Adrenal gland (tissue), 12 donors: ENCODE measurements around the gene PCSK1N. TPM values are rescaled to one million over a fixed set of nuclear protein-coding genes. Genes with fewer than 3 reads are reported as not detected.

ENCODE experiments used
- DNase-seq, 7 donors: peaks; one replicate each; pipeline ENCODE4 v3.0.0-alpha.2; 2019 to 2020
- H3K27ac ChIP-seq, 5 donors: fragments of 200-600 bp; sonication (generic) in 4 of 5; 1 replicate in 3 of 5; 2 replicates in 2 of 5; pipeline versions ENCODE4 v1.5.1 to v1.8.0; 2016 to 2020; ENCODE audit warnings: mild to moderate bottlenecking in 1 of 5
- H3K27me3 ChIP-seq: fragments of 200-600 bp; 2 replicates; pipeline ENCODE4 v1.8.0; 2021
- H3K36me3 ChIP-seq, 2 donors: fragments of 200-600 bp; replicated peaks in 1 of 2; 1 replicate in 1 of 2; 2 replicates in 1 of 2; pipeline versions ENCODE4 v1.5.1 to v1.8.0; 2018 to 2022
- H3K4me1 ChIP-seq, 2 donors: fragments of 200-600 bp; replicated peaks in 1 of 2; 1 replicate in 1 of 2; 2 replicates in 1 of 2; pipeline versions ENCODE4 v1.5.1 to v1.8.0; 2018 to 2021
- H3K4me3 ChIP-seq, 4 donors: fragments of 200-600 bp; sonication (generic) in 3 of 4; one replicate each; pipeline ENCODE4 v1.5.1; 2016 to 2018
- H3K9me3 ChIP-seq, 3 donors: fragments of 200-600 bp; sonication (generic) in 1 of 3; replicated peaks in 1 of 3; 1 replicate in 2 of 3; 2 replicates in 1 of 3; pipeline versions ENCODE4 v1.5.1 to v1.8.0; 2016 to 2021
- POLR2A ChIP-seq, 2 donors: fragments of 450-650 bp; IDR thresholded peaks; one replicate each; pipeline ENCODE4 v1.6.1; 2017; ENCODE audit warnings: antibody characterized with exemption in 2 of 2, mild to moderate bottlenecking in 2 of 2, moderate library complexity in 1 of 2
- WGBS, 4 donors: extraction: QIAGEN DNeasy Blood & Tissue Kit in 2 of 4; methylation state at CpG; one replicate each; pipeline versions ENCODE4 v1.1.5 to v1.1.7; 2013 to 2017; 5-methylcytosine and 5-hydroxymethylcytosine counted together
- intact Hi-C, 2 donors: fragments of 100-400 bp; cut with DNase I; formaldehyde crosslinking; loops; one replicate each; pipeline versions ENCODE4 v1.14.1 to v1.15.0; 2022 to 2023
- polyA plus RNA-seq, 3 donors: library from polyadenylated mRNA; stranded (reverse); fragments of 200-250 nt in 2 of 3; fragments of 350-450 nt in 1 of 3; fragmentation: Illumina TruSeq in 1 of 3; extraction: RNeasy Lipid Tissue Mini Kit (QIAGEN cat#74804) in 1 of 3; gene quantifications; one replicate each; pipeline ENCODE4 v1.2.3, GENCODE V29; 2013 to 2014
- total RNA-seq, 9 donors: library from RNA; depleted of rRNA in 4 of 9; stranded (reverse); fragments of >200 nt in 4 of 9; fragments of 120-200 nt in 1 of 9; fragmentation: NEBNext Ultra II Directional in 1 of 9; extraction: Animal tissue kit (Norgen Biotek cat#: 25700) in 1 of 9; gene quantifications; one replicate each; pipeline versions ENCODE4 v1.1.0 to v1.2.4, GENCODE V29; 2013 to 2023
- TF ChIP-seq, protein P1 (sequence below), 6 experiments: fragments of 450-650 bp in 4 of 6; fragments of 200-600 bp in 2 of 6; sonication (generic) in 1 of 6; IDR thresholded peaks; 1 replicate in 5 of 6; 2 replicates in 1 of 6; pipeline versions ENCODE4 v1.5.1 to v1.8.0; 2016 to 2021; ENCODE audit warnings: antibody characterized with exemption in 6 of 6, mild to moderate bottlenecking in 2 of 6, moderate library complexity in 1 of 6
- donor health status: healthy with polysubstance abuse.
- donor health status: Bipolar disorder and iron deficiency.
- donor health status: DM: yes; HTN: yes; CAD: no.
- donor health status: DM: no; HTN: no; CAD: no.
- donor health status: DM: no; HTN: no; CAD: no.
- donor health status: DM: yes; HTN: yes; CAD: no.

The PCSK1N gene
- total and polyA plus RNA-seq, 12 donors, result 0.24 to 297 (median 7.2) TPM

DNA sequence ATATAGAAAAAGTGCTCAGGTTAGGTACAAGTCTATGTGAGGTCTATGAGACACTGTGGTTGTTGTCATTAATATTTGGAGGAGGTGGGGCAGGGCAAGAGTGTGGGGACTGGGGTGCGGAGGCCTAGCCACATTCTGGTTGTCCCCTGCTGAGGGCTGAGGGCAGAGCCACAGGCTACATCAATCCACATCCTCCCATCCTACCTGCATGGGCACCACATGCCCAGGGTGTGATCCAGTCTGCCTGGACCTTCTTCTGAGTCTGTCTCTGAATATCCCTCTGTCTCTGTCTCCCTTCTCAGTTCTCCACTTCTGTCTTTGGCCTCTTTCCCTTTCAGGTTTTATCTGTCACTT, 50.2 kb downstream of the PCSK1N start:
- TF ChIP-seq, protein P1, sequence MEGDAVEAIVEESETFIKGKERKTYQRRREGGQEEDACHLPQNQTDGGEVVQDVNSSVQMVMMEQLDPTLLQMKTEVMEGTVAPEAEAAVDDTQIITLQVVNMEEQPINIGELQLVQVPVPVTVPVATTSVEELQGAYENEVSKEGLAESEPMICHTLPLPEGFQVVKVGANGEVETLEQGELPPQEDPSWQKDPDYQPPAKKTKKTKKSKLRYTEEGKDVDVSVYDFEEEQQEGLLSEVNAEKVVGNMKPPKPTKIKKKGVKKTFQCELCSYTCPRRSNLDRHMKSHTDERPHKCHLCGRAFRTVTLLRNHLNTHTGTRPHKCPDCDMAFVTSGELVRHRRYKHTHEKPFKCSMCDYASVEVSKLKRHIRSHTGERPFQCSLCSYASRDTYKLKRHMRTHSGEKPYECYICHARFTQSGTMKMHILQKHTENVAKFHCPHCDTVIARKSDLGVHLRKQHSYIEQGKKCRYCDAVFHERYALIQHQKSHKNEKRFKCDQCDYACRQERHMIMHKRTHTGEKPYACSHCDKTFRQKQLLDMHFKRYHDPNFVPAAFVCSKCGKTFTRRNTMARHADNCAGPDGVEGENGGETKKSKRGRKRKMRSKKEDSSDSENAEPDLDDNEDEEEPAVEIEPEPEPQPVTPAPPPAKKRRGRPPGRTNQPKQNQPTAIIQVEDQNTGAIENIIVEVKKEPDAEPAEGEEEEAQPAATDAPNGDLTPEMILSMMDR (IDR thresholded peaks at IDR 0.05), result no peak
- TF ChIP-seq POLR2A (IDR thresholded peaks at IDR 0.05), result no peak
- intact Hi-C loops, result no loop called here

DNA sequence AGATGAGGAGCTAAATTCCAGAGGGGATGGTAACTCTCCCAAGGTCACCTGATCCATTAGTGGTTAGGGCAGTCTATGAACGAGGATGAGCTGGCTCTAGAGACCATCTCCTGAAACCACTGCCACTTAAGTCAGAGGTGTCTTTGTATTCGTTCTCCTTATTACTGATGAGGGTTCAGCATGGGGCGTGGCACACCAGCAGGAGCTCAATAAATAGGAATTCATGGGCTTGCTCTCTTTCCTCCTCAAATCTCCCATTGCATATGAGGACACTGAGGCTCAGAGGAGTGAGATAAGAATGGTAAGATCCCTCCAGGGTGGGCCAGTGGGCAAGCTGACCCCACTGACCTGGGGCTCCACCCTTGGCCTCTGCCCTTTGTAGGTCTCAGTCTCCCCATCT, 50.7 kb downstream of the PCSK1N start:
- 46 to 100% (median 56%) methylated on average over 1 to 3 of the region's 3 CpGs for WGBS, 4 donors
- no peak overlapping the region for H3K27ac ChIP-seq
- H3K27me3 ChIP-seq, result peaks cover 14% of the 10 kb centered on the region
- DNase-seq, result no peak
- H3K4me3 ChIP-seq, result no peak overlapping the region
- no peaks in the 10 kb centered on the region for H3K4me1 ChIP-seq
- intact Hi-C loops, result no loop called here
- no peaks in the 10 kb centered on the region for H3K36me3 ChIP-seq
- H3K9me3 ChIP-seq, result no peaks in the 10 kb centered on the region
- TF ChIP-seq POLR2A (IDR thresholded peaks at IDR 0.05), result no peak
- TF ChIP-seq, protein P1 (IDR thresholded peaks at IDR 0.05), result no peak

More for the DNA sequence above, 50.2 kb downstream of the PCSK1N start:
- H3K27ac ChIP-seq, result no peak overlapping the region
- no peaks in the 10 kb centered on the region for H3K36me3 ChIP-seq
- peaks cover 14% of the 10 kb centered on the region for H3K27me3 ChIP-seq
- H3K4me1 ChIP-seq, result no peaks in the 10 kb centered on the region
- WGBS, 4 donors, result 80 to 100% (median 93%) methylated on average over 1 of the region's 1 CpG; no CpG with 5 or more reads in 1 of the 4 donors
- H3K9me3 ChIP-seq, result no peaks in the 10 kb centered on the region
- H3K4me3 ChIP-seq, result no peak overlapping the region
- DNase-seq, result no peak

DNA sequence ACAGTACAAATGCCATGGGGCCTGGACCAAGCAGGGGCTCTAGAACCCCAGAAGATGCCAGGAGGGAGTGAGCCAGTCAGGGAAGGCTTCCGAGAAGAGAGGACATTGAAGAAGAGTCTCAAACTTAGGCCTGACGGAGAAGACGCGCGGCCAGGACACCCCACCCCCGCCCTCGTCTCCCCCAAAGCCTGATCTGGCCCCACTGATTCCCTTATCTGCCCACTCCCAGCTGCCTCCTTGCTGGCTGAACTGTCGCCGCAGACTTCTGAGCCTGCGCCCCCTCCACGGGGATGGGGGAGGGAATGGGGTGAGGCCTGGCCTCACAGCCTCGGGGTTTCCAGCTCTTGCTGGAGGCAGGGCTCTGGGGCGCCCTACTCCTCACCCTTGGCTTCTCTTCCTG, 52.6 kb downstream of the PCSK1N start:
- WGBS, 4 donors, result 73 to 100% (median 78%) methylated on average over 1 to 13 of the region's 13 CpGs
- Histone ChIP-seq H3K27me3 (peaks cover 5% of the 10 kb centered on the region), H3K4me1 (no peaks in the 10 kb centered on the region), H3K36me3 (no peaks in the 10 kb centered on the region), H3K27ac (no peak overlapping the region), H3K4me3 (no peak overlapping the region), H3K9me3 (no peaks in the 10 kb centered on the region)
- no peak for DNase-seq
- intact Hi-C loops, result no loop called here
- TF ChIP-seq, protein P1 (IDR thresholded peaks at IDR 0.05), result no peak
- no peak for TF ChIP-seq POLR2A (IDR thresholded peaks at IDR 0.05)

GRCh38 chrX:48782216-48782615, 53.2 kb downstream of the PCSK1N start:
- Histone ChIP-seq H3K27ac (no peak overlapping the region), H3K27me3 (peaks cover 5% of the 10 kb centered on the region), H3K4me3 (no peak overlapping the region), H3K36me3 (no peaks in the 10 kb centered on the region), H3K9me3 (no peaks in the 10 kb centered on the region), H3K4me1 (no peaks in the 10 kb centered on the region)
- no peak for DNase-seq
- WGBS, 4 donors, result 60 to 74% (median 67%) methylated on average over 2 of the region's 2 CpGs
- TF ChIP-seq POLR2A (IDR thresholded peaks at IDR 0.05), result no peak
- TF ChIP-seq, protein P1 (IDR thresholded peaks at IDR 0.05), result no peak
- intact Hi-C loops, result no loop called here
